Neural progenitor cell (in vitro differentiated cells): ENCODE results near the gene MYH6. TPM values are rescaled to one million over a fixed set of nuclear protein-coding genes. Genes with fewer than 3 reads are reported as not detected.
"Not testable (repeated sequence)": the region's sequence is repeated elsewhere in the genome, so short reads cannot be mapped to it uniquely, and the experiment has no call there.

Experiments used
- DNase-seq: peaks from one replicate; pipeline ENCODE4 v3.0.0-alpha.2; 2016; ENCODE audit warnings: low spot score
- H2AFZ ChIP-seq: fragments of 200-600 bp; sonication (generic); replicated peaks from 2 replicates; pipeline ENCODE4 v1.6.1; 2016; ENCODE audit warnings: antibody characterized with exemption
- H3F3A ChIP-seq: fragments of 200-600 bp; sonication (generic); 2 replicates; pipeline ENCODE4 v1.6.1; 2016; ENCODE audit warnings: antibody characterized with exemption, low read depth
- H3K27ac ChIP-seq: fragments of 200-600 bp; sonication (generic); 2 replicates; pipeline ENCODE4 v1.5.1; 2016; ENCODE audit warnings: mild to moderate bottlenecking
- H3K27me3 ChIP-seq: fragments of 200-600 bp; sonication (generic); 2 replicates; pipeline ENCODE4 v1.6.1; 2016; ENCODE audit warnings: mild to moderate bottlenecking, moderate library complexity
- H3K36me3 ChIP-seq: fragments of 200-600 bp; sonication (generic); 2 replicates; pipeline ENCODE4 v1.5.1; 2016
- H3K4me1 ChIP-seq: fragments of 200-600 bp; sonication (generic); 2 replicates; pipeline ENCODE4 v1.6.1; 2016; ENCODE audit warnings: mixed run types
- H3K4me2 ChIP-seq: fragments of 200-600 bp; sonication (generic); 2 replicates; pipeline ENCODE4 v1.6.1; 2016
- H3K4me3 ChIP-seq: fragments of 200-600 bp; sonication (generic); 2 replicates; pipeline ENCODE4 v1.5.1; 2016
- H3K79me2 ChIP-seq: fragments of 200-600 bp; sonication (generic); 2 replicates; pipeline ENCODE4 v1.6.1; 2016; ENCODE audit warnings: low read depth
- H3K9ac ChIP-seq: fragments of 200-600 bp; sonication (generic); 2 replicates; pipeline ENCODE4 v1.6.1; 2016
- H3K9me3 ChIP-seq: fragments of 200-600 bp; sonication (generic); 2 replicates; pipeline ENCODE4 v1.5.1; 2016; ENCODE audit warnings: low read depth
- H4K20me1 ChIP-seq: fragments of 200-600 bp; sonication (generic); 2 replicates; pipeline ENCODE4 v1.6.1; 2016; ENCODE audit warnings: low read depth
- H3K27ac Mint-ChIP-seq: 3 replicates; pipeline ENCODE4 v1.8.0; 2021; ENCODE audit warnings: mixed read lengths
- H3K27me3 Mint-ChIP-seq: 2 replicates; pipeline ENCODE4 v1.8.0; 2022; ENCODE audit warnings: low read depth, mild to moderate bottlenecking, inconsistent platforms, moderate library complexity, mixed read lengths; ENCODE audit not compliant: insufficient read depth
- H3K36me3 Mint-ChIP-seq: 3 replicates; pipeline ENCODE4 v1.8.0; 2021; ENCODE audit warnings: mixed read lengths
- H3K4me1 Mint-ChIP-seq: 3 replicates; pipeline ENCODE4 v1.8.0; 2021; ENCODE audit warnings: mixed read lengths
- H3K4me3 Mint-ChIP-seq: 3 replicates; pipeline ENCODE4 v1.8.0; 2021; ENCODE audit warnings: mild to moderate bottlenecking, moderate library complexity, mixed read lengths
- H3K9me3 Mint-ChIP-seq: 3 replicates; pipeline ENCODE4 v1.8.0; 2020; ENCODE audit warnings: mixed read lengths
- EZH2 ChIP-seq: fragments of 200-600 bp; sonication (generic); IDR thresholded peaks from 2 replicates; pipeline ENCODE4 v1.6.1; 2017; ENCODE audit warnings: antibody characterized with exemption, mild to moderate bottlenecking, moderate library complexity
- EZH2phosphoT487 ChIP-seq: fragments of 200-600 bp; sonication (generic); IDR thresholded peaks from 2 replicates; pipeline ENCODE4 v1.6.1; 2017; ENCODE audit warnings: antibody characterized with exemption
- total RNA-seq: library from RNA; depleted of rRNA; stranded (reverse); fragments of >200 nt; gene quantifications from 2 replicates; pipeline ENCODE4 v1.2.3, GENCODE V29; 2015; ENCODE audit warnings: low replicate concordance
- TF ChIP-seq, protein P1 (sequence below): fragments of 200-600 bp; sonication (generic); IDR thresholded peaks from 2 replicates; pipeline ENCODE4 v1.5.1; 2017; ENCODE audit warnings: antibody characterized with exemption, mild to moderate bottlenecking

MYH6 gene
- total RNA-seq, 1 donor from 2014 or later = not detected

DNA sequence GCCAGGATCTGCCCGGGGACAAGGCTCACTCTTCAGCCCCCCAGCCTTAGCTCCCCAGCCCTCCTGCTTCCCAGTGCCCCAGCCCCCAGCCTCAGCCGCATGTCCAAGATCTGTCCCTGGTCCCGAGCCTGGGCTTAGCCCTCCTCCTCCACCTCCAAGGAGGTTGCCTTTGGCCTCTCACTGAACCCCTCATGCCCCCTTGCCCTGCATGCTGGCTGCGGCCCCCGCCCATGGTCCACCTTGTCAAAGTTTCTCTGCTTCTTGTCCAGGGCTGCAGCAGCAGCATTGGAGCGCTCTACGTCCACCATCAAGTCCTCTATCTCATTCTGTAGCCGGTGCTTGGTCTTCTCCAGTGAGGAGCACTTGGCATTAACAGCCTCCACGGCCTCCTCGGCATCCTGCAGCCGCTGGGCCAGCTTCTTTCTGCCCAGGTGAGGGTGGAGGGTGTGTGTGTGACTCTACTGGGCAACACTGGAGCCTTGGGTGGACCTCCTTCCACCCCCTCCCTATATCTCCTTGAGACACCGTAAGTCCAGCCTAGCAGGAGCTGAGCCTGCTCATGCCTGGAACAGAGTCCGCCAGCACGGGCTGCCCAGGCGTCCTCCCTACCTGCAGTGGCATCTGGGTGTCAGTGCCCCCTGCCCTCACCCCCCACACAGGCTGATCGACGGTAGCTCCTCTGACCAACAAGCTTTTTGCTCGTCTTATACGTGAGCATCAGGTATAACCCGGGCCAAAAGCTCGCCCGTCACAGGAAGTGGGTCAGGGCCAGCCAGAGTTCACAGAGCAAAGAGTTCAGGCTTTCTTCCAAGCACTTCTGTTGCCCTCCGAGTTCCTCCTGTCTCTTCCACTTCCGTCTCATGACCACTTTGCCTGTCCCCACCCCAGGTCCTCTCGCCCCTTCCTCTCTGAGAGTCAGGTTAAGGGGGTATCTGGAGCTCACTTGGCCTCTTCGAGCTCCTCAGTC lies 19.9 kb downstream of the MYH6 start:
- Histone ChIP-seq H3K27me3 (no peaks in the 10 kb centered on the region), H3K4me3 (no peak overlapping the region), H4K20me1 (no peaks in the 10 kb centered on the region), H3K9ac (no peak overlapping the region), H2AFZ (no peak overlapping the region), H3K4me1 (no peaks in the 10 kb centered on the region), H3K79me2 (no peaks in the 10 kb centered on the region), H3K4me2 (no peak overlapping the region), H3K36me3 (no peaks in the 10 kb centered on the region), H3F3A (no peaks in the 10 kb centered on the region), H3K27ac (no peak overlapping the region), H3K9me3 (no peaks in the 10 kb centered on the region)
- Mint-ChIP-seq H3K27me3 (peaks cover 11% of the 10 kb centered on the region), H3K4me1 (no peaks in the 10 kb centered on the region), H3K27ac (no peak overlapping the region), H3K36me3 (no peaks in the 10 kb centered on the region), H3K9me3 (no peaks in the 10 kb centered on the region), H3K4me3 (no peak overlapping the region)
- no peak for DNase-seq
- TF ChIP-seq, protein P1, sequence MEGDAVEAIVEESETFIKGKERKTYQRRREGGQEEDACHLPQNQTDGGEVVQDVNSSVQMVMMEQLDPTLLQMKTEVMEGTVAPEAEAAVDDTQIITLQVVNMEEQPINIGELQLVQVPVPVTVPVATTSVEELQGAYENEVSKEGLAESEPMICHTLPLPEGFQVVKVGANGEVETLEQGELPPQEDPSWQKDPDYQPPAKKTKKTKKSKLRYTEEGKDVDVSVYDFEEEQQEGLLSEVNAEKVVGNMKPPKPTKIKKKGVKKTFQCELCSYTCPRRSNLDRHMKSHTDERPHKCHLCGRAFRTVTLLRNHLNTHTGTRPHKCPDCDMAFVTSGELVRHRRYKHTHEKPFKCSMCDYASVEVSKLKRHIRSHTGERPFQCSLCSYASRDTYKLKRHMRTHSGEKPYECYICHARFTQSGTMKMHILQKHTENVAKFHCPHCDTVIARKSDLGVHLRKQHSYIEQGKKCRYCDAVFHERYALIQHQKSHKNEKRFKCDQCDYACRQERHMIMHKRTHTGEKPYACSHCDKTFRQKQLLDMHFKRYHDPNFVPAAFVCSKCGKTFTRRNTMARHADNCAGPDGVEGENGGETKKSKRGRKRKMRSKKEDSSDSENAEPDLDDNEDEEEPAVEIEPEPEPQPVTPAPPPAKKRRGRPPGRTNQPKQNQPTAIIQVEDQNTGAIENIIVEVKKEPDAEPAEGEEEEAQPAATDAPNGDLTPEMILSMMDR = no peak
- TF ChIP-seq EZH2phosphoT487 (no peak), EZH2 (no peak)

DNA sequence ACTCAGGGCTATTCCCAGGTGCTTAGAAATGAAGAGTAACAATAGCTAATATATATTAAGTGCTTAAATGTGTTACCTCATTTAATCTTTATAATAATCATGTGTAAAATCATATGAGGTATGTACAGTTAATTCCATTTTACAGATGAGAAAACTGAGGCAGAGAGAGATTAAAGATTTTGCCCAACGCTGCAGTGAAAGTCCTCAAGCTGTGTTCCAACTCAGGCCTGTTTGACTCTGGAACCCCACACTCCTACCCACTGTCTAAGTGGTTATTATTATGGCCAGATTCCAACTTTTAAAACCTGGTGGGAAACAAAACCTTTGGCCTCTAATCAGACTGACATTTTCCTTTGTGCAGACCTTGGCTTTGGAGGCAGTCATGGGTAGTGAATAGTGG lies 21.1 kb downstream of the MYH6 start:
- Mint-ChIP-seq H3K36me3 (no peaks in the 10 kb centered on the region), H3K27ac (peak overlapping the region; percentile 74), H3K4me1 (peaks cover 5% of the 10 kb centered on the region), H3K4me3 (no peak overlapping the region), H3K9me3 (no peaks in the 10 kb centered on the region), H3K27me3 (peaks cover 13% of the 10 kb centered on the region)
- Histone ChIP-seq H3K27me3 (no peaks in the 10 kb centered on the region), H4K20me1 (no peaks in the 10 kb centered on the region), H3K27ac (no peak overlapping the region), H2AFZ (no peak overlapping the region), H3K9ac (no peak overlapping the region), H3K4me1 (no peaks in the 10 kb centered on the region), H3K9me3 (no peaks in the 10 kb centered on the region), H3K36me3 (no peaks in the 10 kb centered on the region), H3F3A (no peaks in the 10 kb centered on the region), H3K4me3 (no peak overlapping the region), H3K79me2 (no peaks in the 10 kb centered on the region), H3K4me2 (no peak overlapping the region)
- no peak for DNase-seq
- TF ChIP-seq EZH2 (no peak), EZH2phosphoT487 (no peak)
- TF ChIP-seq, protein P1 = no peak

DNA sequence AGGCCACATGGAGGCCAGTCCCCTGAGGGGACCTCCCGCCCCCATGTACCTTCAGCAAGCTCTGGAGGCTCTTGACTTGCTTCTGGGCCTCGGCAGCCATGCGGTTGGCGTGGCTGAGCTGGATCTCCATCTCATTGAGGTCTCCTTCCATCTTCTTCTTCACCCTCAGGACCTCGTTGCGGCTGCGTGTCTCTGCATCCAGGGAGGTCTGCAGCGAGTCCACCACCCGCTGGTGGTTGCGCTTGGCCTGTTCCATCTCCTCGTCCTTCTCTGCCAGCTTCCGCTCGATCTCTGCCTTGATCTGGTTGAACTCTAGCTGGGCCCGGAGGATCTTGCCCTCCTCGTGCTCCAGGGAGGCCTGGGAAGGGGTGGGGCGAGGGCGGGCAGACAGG lies 21.8 kb downstream of the MYH6 start:
- not testable (repeated sequence) for H3K9me3 ChIP-seq, H3K27ac ChIP-seq, H2AFZ ChIP-seq, H3K9me3 Mint-ChIP-seq, H3K4me1 ChIP-seq, H4K20me1 ChIP-seq, H3F3A ChIP-seq, H3K4me3 ChIP-seq, H3K4me3 Mint-ChIP-seq, H3K9ac ChIP-seq, H3K79me2 ChIP-seq, H3K27me3 ChIP-seq, H3K4me1 Mint-ChIP-seq, H3K36me3 Mint-ChIP-seq, H3K4me2 ChIP-seq, H3K27ac Mint-ChIP-seq, DNase-seq, H3K36me3 ChIP-seq
- H3K27me3 Mint-ChIP-seq = peaks cover 13% of the 10 kb centered on the region

DNA sequence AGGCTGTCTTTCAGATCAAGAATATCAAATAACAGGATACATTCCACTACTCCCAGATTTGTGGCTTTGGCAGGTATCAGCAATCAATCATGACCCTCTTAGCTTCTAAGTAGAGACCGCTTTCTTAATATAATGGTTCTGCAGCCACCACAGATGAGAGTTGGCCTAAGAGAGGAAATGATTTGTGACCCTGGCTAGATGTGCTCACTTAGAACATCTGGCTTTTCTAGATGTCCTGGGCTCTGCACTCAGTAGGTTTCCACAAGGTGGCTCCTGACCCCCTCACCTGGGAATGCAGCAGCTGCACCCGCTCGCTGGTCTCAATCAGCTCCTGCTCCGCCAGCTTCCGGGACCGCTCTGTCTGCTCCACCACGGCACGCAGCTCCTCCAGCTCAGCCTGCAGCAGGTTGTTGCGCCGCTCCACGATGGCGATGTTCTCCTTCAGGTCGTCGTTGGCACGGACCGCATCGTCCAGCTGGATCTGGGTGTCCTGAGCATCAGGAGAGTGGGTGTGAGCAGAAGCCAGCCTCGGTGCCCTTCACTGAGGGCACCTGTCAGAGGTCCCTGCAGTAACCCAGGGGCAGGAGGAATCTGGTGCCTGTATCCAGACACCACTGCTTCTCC lies 22.3 kb downstream of the MYH6 start:
- no peak for TF ChIP-seq EZH2phosphoT487
- no peak for TF ChIP-seq EZH2
- TF ChIP-seq, protein P1 = no peak
- Histone ChIP-seq H3K4me1 (no peaks in the 10 kb centered on the region), H4K20me1 (no peaks in the 10 kb centered on the region), H3K36me3 (no peaks in the 10 kb centered on the region), H3K79me2 (no peaks in the 10 kb centered on the region), H3K27me3 (no peaks in the 10 kb centered on the region), H3K9ac (no peak overlapping the region), H3F3A (no peaks in the 10 kb centered on the region), H2AFZ (no peak overlapping the region), H3K4me3 (no peak overlapping the region), H3K4me2 (no peak overlapping the region), H3K27ac (no peak overlapping the region), H3K9me3 (no peaks in the 10 kb centered on the region)
- no peak for DNase-seq
- Mint-ChIP-seq H3K4me3 (peak overlapping the region; percentile 50), H3K9me3 (no peaks in the 10 kb centered on the region), H3K36me3 (no peaks in the 10 kb centered on the region), H3K4me1 (peaks cover 10% of the 10 kb centered on the region), H3K27ac (no peak overlapping the region), H3K27me3 (peaks cover 8% of the 10 kb centered on the region)
